OCI-LY7 (cell line): ENCODE data around the gene NKX2-1.

ENCODE experiments used
- CTCF ChIP-seq: fragments of 200-600 bp; sonication (generic); conservative IDR thresholded peaks from 2 replicates; pipeline ENCODE4 v1.5.1; 2014; ENCODE audit warnings: mild to moderate bottlenecking, antibody characterized with exemption, low read length, moderate library complexity, mixed read lengths
- EZH2phosphoT487 ChIP-seq: fragments of 200-600 bp; sonication (generic); IDR thresholded peaks from 2 replicates; pipeline ENCODE4 v1.6.1; 2018; ENCODE audit warnings: low read depth, borderline replicate concordance, mild to moderate bottlenecking, mixed run types, antibody characterized with exemption, low read length, moderate library complexity, mixed read lengths

- TF ChIP-seq CTCF (no peak), EZH2phosphoT487 (no peak)
Observed at GRCh38 chr14:36513451-36514277, 6.4 kb downstream of the NKX2-1 start.
